CD14-positive monocyte (primary cell): ENCODE results near the gene CMAS. TPM values are rescaled to one million over a fixed set of nuclear protein-coding genes. Genes with fewer than 3 reads are reported as not detected.

Source experiments
- DNase-seq, 3 donors: peaks; one replicate each; pipeline ENCODE4 v3.0.0-alpha.2; 2011 to 2022
- H2AFZ ChIP-seq: 2 replicates; pipeline ENCODE4 v1.6.0; 2012; ENCODE audit warnings: mild to moderate bottlenecking, low read depth, low read length, inconsistent platforms; ENCODE audit not compliant: insufficient read depth, poor library complexity, severe bottlenecking
- H3K27ac ChIP-seq, 2 donors: 1 replicate in 1 of 2; 2 replicates in 1 of 2; pipeline ENCODE4 v1.5.1; 2012 to 2013; ENCODE audit warnings: low read length in 2 of 2, control low read depth in 1 of 2, inconsistent platforms in 1 of 2, low read depth in 1 of 2, mild to moderate bottlenecking in 1 of 2
- H3K27me3 ChIP-seq, 2 donors: one replicate each; pipeline versions ENCODE4 v1.6.0 to v1.6.1; 2011 to 2013; ENCODE audit warnings: low read length in 2 of 2; ENCODE audit not compliant: control insufficient read depth in 2 of 2, insufficient read depth in 2 of 2
- H3K36me3 ChIP-seq, 2 donors: replicated peaks in 1 of 2; 1 replicate in 1 of 2; 2 replicates in 1 of 2; pipeline versions ENCODE4 v1.5.1 to v1.6.1; 2012 to 2013; ENCODE audit warnings: low read length in 2 of 2, control low read depth in 1 of 2, inconsistent platforms in 1 of 2, mild to moderate bottlenecking in 1 of 2; ENCODE audit not compliant: insufficient read depth in 2 of 2, control insufficient read depth in 1 of 2
- H3K4me1 ChIP-seq, 2 donors: 1 replicate in 1 of 2; 2 replicates in 1 of 2; pipeline versions ENCODE4 v1.5.1 to v1.6.1; 2012 to 2013; ENCODE audit warnings: low read length in 2 of 2, control low read depth in 1 of 2, inconsistent platforms in 1 of 2, mild to moderate bottlenecking in 1 of 2, moderate library complexity in 1 of 2; ENCODE audit not compliant: insufficient read depth in 2 of 2, control insufficient read depth in 1 of 2
- H3K4me2 ChIP-seq: replicated peaks from 2 replicates; pipeline ENCODE3; 2012; ENCODE audit warnings: low read length, moderate library complexity, mild to moderate bottlenecking; ENCODE audit not compliant: poor library complexity, severe bottlenecking; ENCODE audit errors: extremely low read depth
- H3K4me3 ChIP-seq, 3 experiments: fragments of 200-600 bp in 1 of 3; sonication (generic) in 1 of 3; replicated peaks in 1 of 3; 1 replicate in 2 of 3; 2 replicates in 1 of 3; pipeline ENCODE4 v1.5.1; 2011 to 2013; ENCODE audit warnings: low read length in 3 of 3, mild to moderate bottlenecking in 3 of 3, control low read depth in 2 of 3, low read depth in 2 of 3, inconsistent platforms in 1 of 3, moderate library complexity in 1 of 3
- H3K79me2 ChIP-seq: 2 replicates; pipeline ENCODE4 v1.6.0; 2012; ENCODE audit warnings: mild to moderate bottlenecking, control low read depth, inconsistent platforms, low read length, moderate library complexity; ENCODE audit not compliant: insufficient read depth
- H3K9ac ChIP-seq: 2 replicates; pipeline ENCODE4 v1.6.0; 2017; ENCODE audit warnings: low read length, mild to moderate bottlenecking; ENCODE audit not compliant: insufficient read depth, poor library complexity, severe bottlenecking
- H3K9me3 ChIP-seq, 2 donors: replicated peaks in 1 of 2; 1 replicate in 1 of 2; 2 replicates in 1 of 2; pipeline versions ENCODE4 v1.5.1 to v1.6.1; 2012 to 2013; ENCODE audit warnings: low read length in 2 of 2, control low read depth in 1 of 2; ENCODE audit not compliant: control insufficient read depth in 1 of 2, insufficient read depth in 1 of 2
- H4K20me1 ChIP-seq: 2 replicates; pipeline ENCODE4 v1.6.0; 2012; ENCODE audit warnings: mild to moderate bottlenecking, low read length, control low read depth, moderate library complexity; ENCODE audit not compliant: insufficient read depth
- H3K27ac Mint-ChIP-seq, 7 donors: one replicate each; pipeline ENCODE4 v1.8.0; 2020; ENCODE audit warnings: mild to moderate bottlenecking in 7 of 7, mixed read lengths in 7 of 7, moderate library complexity in 6 of 7, inconsistent platforms in 2 of 7
- H3K27me3 Mint-ChIP-seq, 3 donors: one replicate each; pipeline ENCODE4 v1.8.0; 2021 to 2022; ENCODE audit warnings: low read depth in 3 of 3, mild to moderate bottlenecking in 3 of 3, mixed read lengths in 3 of 3, moderate library complexity in 3 of 3, inconsistent platforms in 1 of 3
- H3K36me3 Mint-ChIP-seq, 2 donors: one replicate each; pipeline ENCODE4 v1.8.0; 2020; ENCODE audit warnings: mixed read lengths in 2 of 2, inconsistent platforms in 1 of 2, mild to moderate bottlenecking in 1 of 2
- H3K4me1 Mint-ChIP-seq: one replicate; pipeline ENCODE4 v1.8.0; 2020; ENCODE audit warnings: mild to moderate bottlenecking, mixed read lengths
- H3K4me3 Mint-ChIP-seq, 2 donors: one replicate each; pipeline ENCODE4 v1.8.0; 2020; ENCODE audit warnings: mild to moderate bottlenecking in 2 of 2, mixed read lengths in 2 of 2, moderate library complexity in 1 of 2
- H3K9me3 Mint-ChIP-seq, 7 donors: one replicate each; pipeline ENCODE4 v1.8.0; 2020 to 2022; ENCODE audit warnings: mixed read lengths in 7 of 7, mild to moderate bottlenecking in 6 of 7, moderate library complexity in 6 of 7, inconsistent platforms in 2 of 7
- WGBS: methylation state at CpG from one replicate; pipeline ENCODE4 v1.1.5; 2013; ENCODE audit warnings: missing lambda C conversion rate; ENCODE audit not compliant: insufficient coverage; 5-methylcytosine and 5-hydroxymethylcytosine counted together
- intact Hi-C, 2 donors: fragments of 100-400 bp; cut with micrococcal nuclease; formaldehyde crosslinking; loops; one replicate each; pipeline versions ENCODE4 v1.15.0 to v1.15.1; 2023
- polyA plus RNA-seq, 3 donors: library from polyadenylated mRNA; depleted of rRNA in 1 of 3; unstranded in 2 of 3; stranded (reverse) in 1 of 3; fragments of 300-500 nt in 2 of 3; fragments of >200 nt in 1 of 3; fragmentation: Illumina TruSeq in 2 of 3; gene quantifications; 1 replicate in 2 of 3; 2 replicates in 1 of 3; pipeline ENCODE4 v1.2.3, GENCODE V29; 2012 to 2021
- TF ChIP-seq, protein P1 (sequence below): fragments of 200-600 bp; IDR thresholded peaks from one replicate; pipeline ENCODE4 v1.8.0; 2022; ENCODE audit warnings: antibody characterized with exemption, mild to moderate bottlenecking

Gene CMAS
- polyA plus RNA-seq, 3 donors = 12.6 to 33.1 (median 28.3) TPM

DNA sequence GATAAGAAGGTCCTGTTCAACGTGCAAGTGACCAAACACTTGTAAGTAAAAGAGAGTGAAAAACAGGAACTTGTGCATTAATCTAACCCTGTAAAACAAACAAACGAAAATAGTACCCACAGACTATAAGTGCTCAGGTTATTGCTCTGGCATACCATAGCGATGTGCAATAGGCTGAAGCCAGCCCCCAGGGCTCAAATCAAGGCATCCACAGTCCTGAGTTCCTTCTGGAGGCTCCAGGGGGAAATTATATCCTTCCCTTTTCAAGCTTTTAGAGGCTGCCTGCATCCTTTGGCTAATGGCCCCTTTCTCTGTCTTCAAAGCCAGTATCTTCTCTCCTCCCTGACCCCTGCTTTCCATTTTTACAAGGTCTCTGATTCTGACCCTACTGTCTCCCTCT is 8.1 kb upstream of the CMAS start:
- Mint-ChIP-seq H3K27me3 (no peaks in the 10 kb centered on the region), H3K27ac (no peak overlapping the region), H3K9me3 (peaks cover 0 to 4% (median 3%) of the 10 kb centered on the region in 7 donors), H3K36me3 (no peaks in the 10 kb centered on the region), H3K4me1 (peaks cover 17% of the 10 kb centered on the region), H3K4me3 (no peak overlapping the region)
- H3K36me3 ChIP-seq = no peaks in the 10 kb centered on the region
- H3K4me2 ChIP-seq = no peak overlapping the region
- no peak overlapping the region for H3K27ac ChIP-seq
- intact Hi-C loops = no loop called here
- no peak overlapping the region for H3K9ac ChIP-seq
- no peaks in the 10 kb centered on the region for H3K79me2 ChIP-seq
- no peaks in the 10 kb centered on the region for H3K27me3 ChIP-seq
- DNase-seq = no peak
- H3K4me1 ChIP-seq = peaks cover 0 to 3% of the 10 kb centered on the region in 2 donors
- peak overlapping the region; percentile 7 for H2AFZ ChIP-seq
- H3K4me3 ChIP-seq = no peak overlapping the region
- no peaks in the 10 kb centered on the region for H4K20me1 ChIP-seq
- WGBS = 83% methylated on average over 1 of the region's 3 CpGs
- no peaks in the 10 kb centered on the region for H3K9me3 ChIP-seq
- TF ChIP-seq, protein P1, sequence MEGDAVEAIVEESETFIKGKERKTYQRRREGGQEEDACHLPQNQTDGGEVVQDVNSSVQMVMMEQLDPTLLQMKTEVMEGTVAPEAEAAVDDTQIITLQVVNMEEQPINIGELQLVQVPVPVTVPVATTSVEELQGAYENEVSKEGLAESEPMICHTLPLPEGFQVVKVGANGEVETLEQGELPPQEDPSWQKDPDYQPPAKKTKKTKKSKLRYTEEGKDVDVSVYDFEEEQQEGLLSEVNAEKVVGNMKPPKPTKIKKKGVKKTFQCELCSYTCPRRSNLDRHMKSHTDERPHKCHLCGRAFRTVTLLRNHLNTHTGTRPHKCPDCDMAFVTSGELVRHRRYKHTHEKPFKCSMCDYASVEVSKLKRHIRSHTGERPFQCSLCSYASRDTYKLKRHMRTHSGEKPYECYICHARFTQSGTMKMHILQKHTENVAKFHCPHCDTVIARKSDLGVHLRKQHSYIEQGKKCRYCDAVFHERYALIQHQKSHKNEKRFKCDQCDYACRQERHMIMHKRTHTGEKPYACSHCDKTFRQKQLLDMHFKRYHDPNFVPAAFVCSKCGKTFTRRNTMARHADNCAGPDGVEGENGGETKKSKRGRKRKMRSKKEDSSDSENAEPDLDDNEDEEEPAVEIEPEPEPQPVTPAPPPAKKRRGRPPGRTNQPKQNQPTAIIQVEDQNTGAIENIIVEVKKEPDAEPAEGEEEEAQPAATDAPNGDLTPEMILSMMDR = no peak

DNA sequence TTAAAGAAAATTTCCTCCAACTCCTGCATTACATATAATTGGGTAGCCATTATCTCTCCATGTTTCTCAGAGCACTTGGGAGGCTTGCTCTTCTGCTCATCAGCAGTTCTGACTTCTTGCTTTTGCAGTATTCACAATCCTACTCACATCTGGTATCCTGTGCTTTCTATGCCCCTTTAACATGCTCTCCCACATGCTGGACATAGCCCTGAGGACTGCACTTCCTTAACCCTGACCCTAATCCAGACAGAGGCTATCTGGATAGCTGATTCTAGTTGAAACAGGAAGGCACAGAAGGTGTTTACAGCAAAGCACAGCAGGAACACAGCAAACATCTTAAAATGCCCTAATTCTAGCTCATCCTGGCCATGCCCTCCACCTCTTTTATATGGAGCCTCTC is 7.3 kb upstream of the CMAS start:
- Histone ChIP-seq H3K79me2 (no peaks in the 10 kb centered on the region), H3K36me3 (no peaks in the 10 kb centered on the region), H2AFZ (no peak overlapping the region), H3K9ac (no peak overlapping the region), H3K27me3 (no peaks in the 10 kb centered on the region), H3K4me2 (no peak overlapping the region), H3K4me1 (peaks cover 0 to 7% of the 10 kb centered on the region in 2 donors), H3K4me3 (no peak overlapping the region), H3K27ac (no peak overlapping the region), H4K20me1 (no peaks in the 10 kb centered on the region), H3K9me3 (no peaks in the 10 kb centered on the region)
- TF ChIP-seq, protein P1 = no peak
- Mint-ChIP-seq H3K27me3 (no peaks in the 10 kb centered on the region), H3K27ac (no peak overlapping the region), H3K4me3 (no peak overlapping the region), H3K4me1 (peaks cover 21% of the 10 kb centered on the region), H3K9me3 (peaks cover 0 to 4% (median 3%) of the 10 kb centered on the region in 7 donors), H3K36me3 (no peaks in the 10 kb centered on the region)
- intact Hi-C loops = no loop called here
- no peak for DNase-seq
